ENCODE results near the gene POC5.

The POC5 gene

DNA sequence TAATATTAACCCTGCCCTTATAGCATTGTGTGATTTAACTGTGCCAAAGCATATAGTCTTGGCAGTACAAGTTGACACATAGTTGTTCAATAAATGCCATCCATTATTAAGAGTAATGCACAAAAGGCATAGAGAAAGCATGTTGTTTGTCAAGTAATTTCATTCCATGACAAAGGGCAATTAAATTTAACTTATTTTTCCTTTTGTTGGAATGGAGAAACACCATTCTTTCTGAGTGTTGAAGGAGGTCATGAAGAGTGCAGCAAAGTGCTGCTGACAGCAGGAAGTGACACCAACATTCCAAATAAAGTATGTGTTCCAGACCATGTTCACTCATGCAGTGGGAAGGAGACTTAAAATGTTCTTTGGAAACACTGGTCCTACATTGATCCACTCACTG, 76.8 kb downstream of the POC5 start:
- no peaks in the 10 kb centered on the region for H3K27me3 ChIP-seq (ENCODE audit: insufficient read depth, low read depth)
- no peak overlapping the region for H2AFZ ChIP-seq (ENCODE audit: low read depth)
- no peak overlapping the region for H3K4me2 ChIP-seq
- no peaks in the 10 kb centered on the region for H3K4me1 ChIP-seq (ENCODE audit: low read depth, poor library complexity, severe bottlenecking)
- H3K27ac ChIP-seq = no peak overlapping the region
- TF ChIP-seq, protein P1, sequence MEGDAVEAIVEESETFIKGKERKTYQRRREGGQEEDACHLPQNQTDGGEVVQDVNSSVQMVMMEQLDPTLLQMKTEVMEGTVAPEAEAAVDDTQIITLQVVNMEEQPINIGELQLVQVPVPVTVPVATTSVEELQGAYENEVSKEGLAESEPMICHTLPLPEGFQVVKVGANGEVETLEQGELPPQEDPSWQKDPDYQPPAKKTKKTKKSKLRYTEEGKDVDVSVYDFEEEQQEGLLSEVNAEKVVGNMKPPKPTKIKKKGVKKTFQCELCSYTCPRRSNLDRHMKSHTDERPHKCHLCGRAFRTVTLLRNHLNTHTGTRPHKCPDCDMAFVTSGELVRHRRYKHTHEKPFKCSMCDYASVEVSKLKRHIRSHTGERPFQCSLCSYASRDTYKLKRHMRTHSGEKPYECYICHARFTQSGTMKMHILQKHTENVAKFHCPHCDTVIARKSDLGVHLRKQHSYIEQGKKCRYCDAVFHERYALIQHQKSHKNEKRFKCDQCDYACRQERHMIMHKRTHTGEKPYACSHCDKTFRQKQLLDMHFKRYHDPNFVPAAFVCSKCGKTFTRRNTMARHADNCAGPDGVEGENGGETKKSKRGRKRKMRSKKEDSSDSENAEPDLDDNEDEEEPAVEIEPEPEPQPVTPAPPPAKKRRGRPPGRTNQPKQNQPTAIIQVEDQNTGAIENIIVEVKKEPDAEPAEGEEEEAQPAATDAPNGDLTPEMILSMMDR (conservative IDR thresholded peaks at IDR 0.05; ENCODE audit: low read depth, low read length) = no peak
- H3K36me3 ChIP-seq (ENCODE audit: insufficient read depth) = no peaks in the 10 kb centered on the region
- no peaks in the 10 kb centered on the region for H3K79me2 ChIP-seq (ENCODE audit: insufficient read depth, low read depth)
- H3K4me3 ChIP-seq (IDR thresholded peaks at IDR 0.05; ENCODE audit: insufficient read depth, low read depth, low read length) = no peak overlapping the region
- H4K20me1 ChIP-seq (ENCODE audit: insufficient read depth) = no peaks in the 10 kb centered on the region
- H3K9ac ChIP-seq = no peak overlapping the region

GRCh38 chr5:75639535-75640311, 77.5 kb downstream of the POC5 start:
- Histone ChIP-seq H3K4me3 (IDR thresholded peaks at IDR 0.05; ENCODE audit: insufficient read depth, low read depth, low read length) (no peak overlapping the region), H2AFZ (ENCODE audit: low read depth) (no peak overlapping the region), H3K4me2 (no peak overlapping the region), H3K27ac (no peak overlapping the region), H3K27me3 (ENCODE audit: insufficient read depth, low read depth) (no peaks in the 10 kb centered on the region), H4K20me1 (ENCODE audit: insufficient read depth) (no peaks in the 10 kb centered on the region), H3K9ac (no peak overlapping the region), H3K79me2 (ENCODE audit: insufficient read depth, low read depth) (no peaks in the 10 kb centered on the region), H3K4me1 (ENCODE audit: low read depth, poor library complexity, severe bottlenecking) (no peaks in the 10 kb centered on the region), H3K36me3 (ENCODE audit: insufficient read depth) (no peaks in the 10 kb centered on the region)
- TF ChIP-seq, protein P1 (conservative IDR thresholded peaks at IDR 0.05; ENCODE audit: low read depth, low read length) = no peak

DNA sequence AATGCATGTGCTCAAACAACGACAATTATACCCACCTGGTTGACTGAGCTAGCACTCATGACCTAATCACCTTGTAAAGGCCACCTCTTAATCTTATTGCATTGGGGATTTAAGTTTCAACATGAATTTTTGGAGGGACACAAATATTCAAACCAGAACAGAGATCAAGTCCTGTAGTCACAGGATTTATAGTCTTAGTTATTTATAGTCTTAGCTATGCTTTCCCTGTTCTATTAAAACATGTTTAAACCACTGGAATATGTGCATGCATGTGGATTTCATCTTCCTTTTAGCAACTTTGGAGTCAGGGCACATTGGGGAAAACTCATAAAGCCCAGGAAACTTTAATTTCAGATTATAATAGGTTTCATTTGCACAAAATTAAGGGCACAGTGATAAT, 79.3 kb downstream of the POC5 start:
- Histone ChIP-seq H3K4me1 (ENCODE audit: low read depth, poor library complexity, severe bottlenecking) (no peaks in the 10 kb centered on the region), H3K27me3 (ENCODE audit: insufficient read depth, low read depth) (no peaks in the 10 kb centered on the region), H3K9ac (no peak overlapping the region), H2AFZ (ENCODE audit: low read depth) (no peak overlapping the region), H4K20me1 (ENCODE audit: insufficient read depth) (no peaks in the 10 kb centered on the region), H3K36me3 (ENCODE audit: insufficient read depth) (no peaks in the 10 kb centered on the region), H3K79me2 (ENCODE audit: insufficient read depth, low read depth) (no peaks in the 10 kb centered on the region), H3K27ac (no peak overlapping the region), H3K4me3 (IDR thresholded peaks at IDR 0.05; ENCODE audit: insufficient read depth, low read depth, low read length) (no peak overlapping the region), H3K4me2 (no peak overlapping the region)
- TF ChIP-seq, protein P1 (conservative IDR thresholded peaks at IDR 0.05; ENCODE audit: low read depth, low read length) = no peak

- Histone ChIP-seq H3K4me3 (IDR thresholded peaks at IDR 0.05; ENCODE audit: insufficient read depth, low read depth, low read length) (no peak overlapping the region), H2AFZ (ENCODE audit: low read depth) (no peak overlapping the region), H4K20me1 (ENCODE audit: insufficient read depth) (no peaks in the 10 kb centered on the region), H3K79me2 (ENCODE audit: insufficient read depth, low read depth) (no peaks in the 10 kb centered on the region), H3K27me3 (ENCODE audit: insufficient read depth, low read depth) (no peaks in the 10 kb centered on the region), H3K4me1 (ENCODE audit: low read depth, poor library complexity, severe bottlenecking) (no peaks in the 10 kb centered on the region), H3K36me3 (ENCODE audit: insufficient read depth) (no peaks in the 10 kb centered on the region), H3K27ac (no peak overlapping the region), H3K4me2 (no peak overlapping the region), H3K9ac (no peak overlapping the region)
- TF ChIP-seq, protein P1 (conservative IDR thresholded peaks at IDR 0.05; ENCODE audit: low read depth, low read length) = no peak
These were observed 84.9 kb downstream of the POC5 start for GRCh38 chr5:75632321-75632720.
